ENCODE results near the gene HNRNPK. TPM values are rescaled to one million over a fixed set of nuclear protein-coding genes. Genes with fewer than 3 reads are reported as not detected.

Gene HNRNPK
- total RNA-seq, 1 donor from 2014 or later = 720 TPM

GRCh38 chr9:83971485-83971884, 8.5 kb downstream of the HNRNPK start:
- TF ChIP-seq CTCF (IDR thresholded peaks at IDR 0.05; ENCODE audit: unreplicated experiment) = no peak
- Mint-ChIP-seq H3K27me3 (no peaks in the 10 kb centered on the region), H3K4me3 (ENCODE audit: low read depth) (no peak overlapping the region), H3K36me3 (ENCODE audit: insufficient read depth) (peaks cover 70% of the 10 kb centered on the region), H3K4me1 (ENCODE audit: low read depth) (peaks cover 14% of the 10 kb centered on the region), H3K9me3 (ENCODE audit: low read depth) (no peaks in the 10 kb centered on the region), H3K27ac (peak overlapping the region; percentile 57)
- DNase-seq (ENCODE audit: low spot score, unreplicated experiment) = no peak

- peaks cover 3% of the 10 kb centered on the region for H3K4me1 Mint-ChIP-seq (ENCODE audit: low read depth)
- H3K9me3 Mint-ChIP-seq (ENCODE audit: low read depth) = no peaks in the 10 kb centered on the region
- peak overlapping the region; percentile 52 for H3K27ac Mint-ChIP-seq
- peaks cover 55% of the 10 kb centered on the region for H3K36me3 Mint-ChIP-seq (ENCODE audit: insufficient read depth)
- TF ChIP-seq CTCF (IDR thresholded peaks at IDR 0.05; ENCODE audit: unreplicated experiment) = no peak
- H3K4me3 Mint-ChIP-seq (ENCODE audit: low read depth) = no peak overlapping the region
- H3K27me3 Mint-ChIP-seq = no peaks in the 10 kb centered on the region
- no peak for DNase-seq (ENCODE audit: low spot score, unreplicated experiment)
Observed at GRCh38 chr9:83969602-83970001, 10.4 kb downstream of the HNRNPK start.

GRCh38 chr9:83967073-83967472, 12.9 kb downstream of the HNRNPK start:
- Mint-ChIP-seq H3K9me3 (ENCODE audit: low read depth) (no peaks in the 10 kb centered on the region), H3K27me3 (no peaks in the 10 kb centered on the region), H3K4me3 (ENCODE audit: low read depth) (no peak overlapping the region), H3K4me1 (ENCODE audit: low read depth) (no peaks in the 10 kb centered on the region), H3K27ac (peak overlapping the region; percentile 46), H3K36me3 (ENCODE audit: insufficient read depth) (peaks cover 41% of the 10 kb centered on the region)
- no peak for TF ChIP-seq CTCF (IDR thresholded peaks at IDR 0.05; ENCODE audit: unreplicated experiment)
- DNase-seq (ENCODE audit: low spot score, unreplicated experiment) = no peak

- Mint-ChIP-seq H3K27me3 (no peaks in the 10 kb centered on the region), H3K27ac (peak overlapping the region; percentile 91), H3K9me3 (ENCODE audit: low read depth) (no peaks in the 10 kb centered on the region), H3K36me3 (ENCODE audit: insufficient read depth) (peaks cover 33% of the 10 kb centered on the region), H3K4me3 (ENCODE audit: low read depth) (no peak overlapping the region), H3K4me1 (ENCODE audit: low read depth) (no peaks in the 10 kb centered on the region)
- no peak for TF ChIP-seq CTCF (IDR thresholded peaks at IDR 0.05; ENCODE audit: unreplicated experiment)
- no peak for DNase-seq (ENCODE audit: low spot score, unreplicated experiment)
Observed at GRCh38 chr9:83966209-83966582, 13.8 kb downstream of the HNRNPK start.

- Mint-ChIP-seq H3K27ac (peak overlapping the region; percentile 91), H3K4me3 (ENCODE audit: low read depth) (no peak overlapping the region), H3K9me3 (ENCODE audit: low read depth) (no peaks in the 10 kb centered on the region), H3K27me3 (no peaks in the 10 kb centered on the region), H3K36me3 (ENCODE audit: insufficient read depth) (peaks cover 26% of the 10 kb centered on the region), H3K4me1 (ENCODE audit: low read depth) (no peaks in the 10 kb centered on the region)
- TF ChIP-seq CTCF (IDR thresholded peaks at IDR 0.05; ENCODE audit: unreplicated experiment) = no peak
- DNase-seq (ENCODE audit: low spot score, unreplicated experiment) = no peak
Observed at GRCh38 chr9:83965350-83966208, 14.4 kb downstream of the HNRNPK start.

Data from progenitor cell of endocrine pancreas (in vitro differentiated cells).